NCI-H2196 (cell line): Measurements from ENCODE around the gene FBXO21.

Experiments used
- DNase-seq: peaks from one replicate; lab custom pipeline; 2025; ENCODE audit not compliant: unreplicated experiment; lab: John Stamatoyannopoulos, UW

The FBXO21 gene

GRCh38 chr12:117167769-117168168, 22.5 kb downstream of the FBXO21 start:
- no peak for DNase-seq

GRCh38 chr12:117166107-117166506, 24.2 kb downstream of the FBXO21 start:
- no peak for DNase-seq

DNA sequence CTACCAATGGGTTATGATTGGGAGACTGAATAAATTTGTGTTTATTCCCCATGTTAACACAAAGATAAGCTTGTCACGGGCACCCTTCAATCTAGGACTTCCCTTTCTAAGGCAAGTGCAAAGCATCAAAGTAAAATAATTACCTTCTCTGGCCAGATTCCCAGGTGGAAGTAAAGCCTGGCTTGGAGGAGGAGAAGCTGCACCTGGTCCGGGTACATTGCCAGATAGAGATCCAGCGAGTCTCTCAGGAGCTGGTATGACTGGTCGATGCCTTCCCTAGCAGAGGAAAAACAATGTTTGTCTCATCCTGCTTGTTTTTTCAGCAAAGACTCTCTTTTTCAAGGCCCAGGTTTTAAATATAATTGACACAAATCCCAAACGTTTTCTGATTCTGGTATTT, 24.9 kb downstream of the FBXO21 start:
- DNase-seq: peak; percentile 80

GRCh38 chr12:117162633-117163032, 27.6 kb downstream of the FBXO21 start:
- no peak for DNase-seq

- no peak for DNase-seq
These were observed 28.1 kb downstream of the FBXO21 start for GRCh38 chr12:117162167-117162539.

DNA sequence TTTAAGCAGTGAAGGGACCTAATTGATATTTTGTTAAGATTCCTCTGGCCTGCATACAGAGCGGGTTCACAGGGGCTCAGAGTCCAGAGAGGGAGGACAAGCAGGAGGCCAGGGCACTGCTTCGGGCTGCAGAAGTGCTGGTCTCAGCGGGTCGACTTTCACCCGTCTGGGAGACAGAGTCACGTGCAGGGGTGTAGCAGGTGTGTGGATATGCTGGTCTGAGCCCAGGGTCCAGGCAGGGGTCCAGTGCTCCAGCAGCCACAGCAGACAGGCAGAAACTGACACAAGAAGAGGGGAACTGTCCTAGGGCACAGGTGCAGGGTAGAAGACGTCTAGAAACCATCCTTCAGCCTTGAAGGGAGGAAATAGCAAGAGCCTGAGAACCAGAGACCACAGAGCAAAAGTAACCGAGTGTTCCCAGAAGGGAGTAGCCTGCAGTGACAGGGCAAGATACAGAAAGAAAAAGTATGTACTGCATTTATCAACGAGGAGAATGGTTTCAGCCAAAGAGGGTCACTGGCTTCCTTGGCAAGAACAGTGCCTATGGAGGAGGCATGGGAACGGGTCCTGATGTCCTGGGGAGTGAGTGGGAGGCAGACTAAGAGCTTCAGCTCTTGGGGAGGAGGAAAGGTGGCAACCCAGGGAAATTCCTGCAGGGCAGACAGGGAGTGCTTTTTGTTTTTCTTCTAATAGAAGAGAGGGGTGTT, 28.7 kb downstream of the FBXO21 start:
- DNase-seq: no peak

GRCh38 chr12:117159674-117160073, 30.6 kb downstream of the FBXO21 start:
- DNase-seq: no peak

DNA sequence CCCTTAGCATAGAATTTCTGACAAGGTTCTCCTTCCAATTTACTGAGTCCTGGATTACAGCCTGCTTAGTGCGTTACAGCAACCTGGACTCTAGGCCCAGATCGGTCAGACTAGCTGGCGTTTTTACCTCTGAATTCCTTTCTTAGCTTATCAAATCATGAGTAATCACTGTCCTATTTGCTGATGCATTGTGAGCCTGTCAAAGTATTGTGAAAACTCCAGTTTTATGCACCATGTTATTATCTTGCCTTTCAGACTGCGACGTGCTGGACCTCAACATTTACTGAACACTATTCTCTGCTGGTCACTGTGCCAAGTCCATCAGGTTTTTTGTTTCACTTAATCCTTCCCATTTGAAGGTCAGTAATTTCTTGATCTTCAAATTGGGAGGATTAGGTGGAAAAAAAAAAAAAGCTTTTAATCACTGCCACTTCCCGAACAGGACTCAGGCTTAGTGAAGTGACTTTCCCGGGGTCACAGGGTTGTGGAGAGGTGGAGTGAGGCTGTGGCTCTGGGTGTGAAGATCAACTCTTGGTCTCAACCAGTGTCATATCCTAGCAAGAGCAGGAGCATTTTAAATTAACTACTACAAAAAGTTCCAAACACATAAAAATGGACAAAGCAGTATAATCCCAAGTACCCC, 31.2 kb downstream of the FBXO21 start:
- DNase-seq: no peak

DNA sequence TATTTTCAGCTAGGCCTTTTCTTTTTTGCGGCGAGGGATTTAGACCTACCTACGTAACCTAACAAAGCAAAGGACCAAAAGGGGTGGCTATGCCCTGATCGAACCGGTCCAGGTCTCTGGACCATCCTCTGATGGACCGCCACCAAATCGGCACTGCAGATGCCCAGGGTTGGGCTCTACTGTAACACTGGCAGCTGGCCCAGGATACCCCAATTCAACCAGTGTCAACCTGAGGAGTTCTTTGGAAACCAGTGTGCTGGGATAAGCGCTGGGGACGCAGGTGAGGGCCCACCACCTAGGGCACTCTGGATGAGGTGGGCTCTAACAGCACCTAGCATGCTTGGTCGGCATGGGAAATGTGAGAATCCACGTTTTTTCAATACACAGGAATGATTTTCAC, 32.2 kb downstream of the FBXO21 start:
- DNase-seq: no peak

- peak; percentile 81 for DNase-seq
These were observed 34.8 kb downstream of the FBXO21 start for GRCh38 chr12:117155278-117156060.

DNA sequence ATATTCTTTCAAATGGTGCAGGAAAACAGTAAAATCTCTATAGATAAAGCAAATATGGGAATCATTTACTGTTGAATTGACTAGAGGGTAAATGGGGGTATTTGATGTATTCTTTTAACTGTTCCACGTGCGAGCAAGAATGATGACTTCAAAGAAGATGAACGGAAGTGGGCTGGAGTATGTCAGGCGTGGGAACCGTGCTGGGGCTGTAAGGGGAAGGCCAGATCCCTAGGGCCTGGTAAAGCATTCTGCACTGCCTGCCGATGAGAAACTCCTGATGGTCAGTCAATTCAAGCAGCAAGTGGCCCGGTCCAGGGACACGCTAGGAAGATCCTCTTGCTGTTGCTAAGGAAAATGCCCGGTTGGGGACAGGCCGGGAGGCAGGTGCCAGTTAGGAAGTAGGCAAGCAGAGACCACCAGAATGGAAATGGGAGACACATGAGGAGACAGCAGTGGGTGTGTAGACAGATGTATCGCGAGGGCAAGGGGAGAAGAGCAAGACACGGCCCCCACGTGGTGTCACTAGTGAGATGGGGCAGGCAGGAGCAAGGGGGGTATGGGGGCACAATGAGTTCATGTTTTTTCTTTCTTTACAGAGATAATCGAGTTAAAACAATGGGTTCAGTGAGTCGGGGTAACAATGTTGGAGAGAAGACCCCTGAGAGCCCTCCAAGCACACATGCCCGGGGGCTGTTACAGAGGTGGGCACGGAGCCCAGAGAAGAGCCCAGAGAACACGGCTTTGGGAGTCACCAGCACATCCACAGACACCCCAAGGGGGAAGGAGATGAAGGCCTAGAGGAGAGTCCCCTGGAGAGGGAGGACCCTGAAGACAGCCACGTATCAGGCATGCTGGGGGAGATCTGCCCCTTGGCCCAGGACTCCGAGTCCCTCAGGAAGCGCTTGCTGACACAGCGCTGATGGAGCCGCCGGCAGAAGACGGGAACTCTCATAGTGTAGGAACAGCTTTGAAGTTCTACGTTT, 37.2 kb downstream of the FBXO21 start:
- DNase-seq: no peak

- no peak for DNase-seq
These were observed 38.8 kb downstream of the FBXO21 start for GRCh38 chr12:117151403-117152031.

- DNase-seq: no peak
These were observed 40.8 kb downstream of the FBXO21 start for GRCh38 chr12:117149431-117149830.

DNA sequence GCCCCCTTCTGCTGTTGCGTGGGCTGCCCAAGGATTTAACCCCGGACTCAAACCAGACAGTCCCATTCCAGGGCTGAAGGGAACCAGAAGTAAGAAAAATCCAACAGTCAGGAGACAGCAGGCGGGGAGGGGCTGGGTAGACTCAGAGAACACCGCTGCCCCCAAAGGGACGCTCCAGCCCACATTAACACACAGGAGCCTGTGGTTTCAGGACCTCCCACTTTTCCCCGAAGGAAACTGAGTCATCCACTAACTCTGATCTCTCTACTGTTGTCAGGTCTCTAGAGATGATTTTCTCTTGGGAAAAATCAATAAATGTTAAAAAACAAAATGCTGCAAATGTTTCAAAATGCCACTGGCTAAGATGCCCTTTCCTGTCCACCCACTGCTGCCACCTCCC, 41.6 kb downstream of the FBXO21 start:
- DNase-seq: no peak

- DNase-seq: no peak
These were observed 42.6 kb downstream of the FBXO21 start for GRCh38 chr12:117147639-117148038.

- DNase-seq: no peak
These were observed 44.6 kb downstream of the FBXO21 start for GRCh38 chr12:117145597-117146154.

GRCh38 chr12:117144599-117144998, 45.7 kb downstream of the FBXO21 start:
- no peak for DNase-seq

- no peak for DNase-seq
These were observed 47.2 kb downstream of the FBXO21 start for GRCh38 chr12:117143008-117143532.

GRCh38 chr12:117142094-117142493, 48.2 kb downstream of the FBXO21 start:
- DNase-seq: no peak
